ENCODE measurements around the gene AFP.
"Not testable (repeated sequence)": the region's sequence is repeated elsewhere in the genome, so short reads cannot be mapped to it uniquely, and the experiment has no call there.

Gene AFP

GRCh38 chr4:73435984-73436383 lies at the start of gene AFP:
TSS of gene AFP (plus strand) at chr4:73436221. CDS start at chr4:73436263, 42 bp downstream.
- DNase-seq: no peak

GRCh38 chr4:73387552-73387951 lies 48.5 kb upstream of the AFP start:
- DNase-seq: no peak

DNA sequence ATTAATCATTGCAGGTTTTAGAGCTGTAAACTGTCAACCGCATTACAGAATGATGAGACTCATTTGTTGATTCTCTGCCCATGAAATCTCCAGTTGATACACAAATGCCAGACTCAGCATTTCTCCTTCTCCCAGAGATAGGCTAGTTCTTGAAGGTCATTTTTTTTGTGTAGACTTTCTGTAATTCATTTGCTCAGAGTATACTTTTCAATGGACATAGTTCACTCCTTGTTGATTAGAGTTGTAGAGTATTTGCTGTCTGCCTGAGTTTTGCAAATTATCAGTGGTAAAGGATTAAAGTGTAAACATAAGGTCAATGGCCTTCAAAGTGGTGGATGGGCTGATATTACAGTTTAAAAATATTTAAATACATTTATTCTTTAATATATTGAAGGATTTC lies 47.1 kb upstream of the AFP start:
- DNase-seq: no peak

DNA sequence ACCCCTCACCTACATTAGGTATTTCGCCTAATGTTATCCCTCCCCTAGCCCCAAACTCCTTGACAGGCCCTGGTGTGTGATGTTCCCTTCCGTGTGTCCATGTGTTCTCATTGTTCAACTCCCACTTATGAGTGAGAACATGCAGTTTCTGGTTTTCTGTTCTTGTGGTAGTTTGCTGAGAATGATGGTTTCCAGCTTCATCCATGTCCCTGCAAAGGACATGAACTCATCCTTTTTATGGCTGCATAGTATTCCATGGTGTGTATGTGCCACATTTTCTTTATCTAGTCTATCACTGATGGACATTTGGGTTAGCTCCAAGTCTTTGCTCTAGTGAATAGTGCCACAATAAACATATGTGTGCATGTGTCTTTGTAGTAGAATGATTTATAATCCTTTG lies 46.4 kb upstream of the AFP start:
- not testable (repeated sequence) for DNase-seq

- no peak for DNase-seq
Observed at GRCh38 chr4:73391774-73392173, 44.2 kb upstream of the AFP start.

- no peak for DNase-seq
Observed at GRCh38 chr4:73392936-73393335, 43.1 kb upstream of the AFP start.

GRCh38 chr4:73396304-73396703 lies 39.7 kb upstream of the AFP start:
- no peak for DNase-seq

DNA sequence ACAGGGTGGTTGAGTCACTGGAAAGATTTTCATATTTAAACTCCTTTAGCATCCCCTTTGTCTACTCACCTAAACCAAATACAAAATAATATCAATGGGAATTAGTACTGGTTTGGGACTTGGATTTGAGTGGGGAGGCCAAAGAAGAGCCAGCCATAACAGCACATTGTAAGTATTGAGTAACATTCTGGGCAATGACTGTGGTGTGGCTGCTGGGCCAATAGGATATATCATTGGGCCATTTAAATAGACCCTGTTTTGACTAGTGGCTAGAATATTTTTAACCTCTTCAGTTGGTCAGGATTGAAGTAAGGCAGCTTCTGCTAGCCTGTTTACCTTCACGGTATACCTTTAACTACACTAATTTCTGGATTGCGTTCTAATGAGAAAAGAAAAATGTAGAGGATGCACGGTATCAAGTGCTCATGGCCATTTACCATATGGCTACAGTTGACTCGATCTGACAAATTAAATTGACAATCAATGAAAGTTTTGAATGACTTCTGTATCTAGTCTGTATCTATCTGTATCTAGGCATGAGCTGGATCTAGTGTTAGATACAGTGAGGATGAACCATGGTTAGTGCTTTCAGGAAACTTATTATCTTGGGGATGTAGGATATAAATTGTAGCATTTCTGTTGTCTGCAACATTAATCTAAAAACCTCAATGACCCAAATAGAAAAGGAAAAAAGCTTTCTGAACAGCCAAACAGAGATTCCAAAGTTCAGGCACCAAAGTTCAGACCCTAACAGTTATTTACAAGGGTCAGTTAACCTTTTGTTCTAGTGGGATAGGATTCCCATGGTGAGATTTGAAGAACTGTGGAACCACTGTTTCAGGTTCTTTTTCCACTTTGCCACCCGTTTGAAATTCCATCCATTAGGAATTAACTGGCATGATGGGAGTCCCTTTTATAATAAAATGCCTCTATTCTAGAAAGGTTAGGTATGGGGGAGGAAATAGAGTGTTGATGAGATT lies 38.7 kb upstream of the AFP start:
- no peak for DNase-seq

- no peak for DNase-seq
Observed at GRCh38 chr4:73401412-73401811, 34.6 kb upstream of the AFP start.

GRCh38 chr4:73404042-73404441 lies 32.0 kb upstream of the AFP start, which contains the start of gene ALB:
TSS of gene ALB (plus strand) at chr4:73404287. CDS start at chr4:73404328, 41 bp downstream.
- DNase-seq: no peak

GRCh38 chr4:73404457-73404856 lies 31.6 kb upstream of the AFP start:
- no peak for DNase-seq

GRCh38 chr4:73405138-73405537 lies 30.9 kb upstream of the AFP start:
- DNase-seq: no peak

DNA sequence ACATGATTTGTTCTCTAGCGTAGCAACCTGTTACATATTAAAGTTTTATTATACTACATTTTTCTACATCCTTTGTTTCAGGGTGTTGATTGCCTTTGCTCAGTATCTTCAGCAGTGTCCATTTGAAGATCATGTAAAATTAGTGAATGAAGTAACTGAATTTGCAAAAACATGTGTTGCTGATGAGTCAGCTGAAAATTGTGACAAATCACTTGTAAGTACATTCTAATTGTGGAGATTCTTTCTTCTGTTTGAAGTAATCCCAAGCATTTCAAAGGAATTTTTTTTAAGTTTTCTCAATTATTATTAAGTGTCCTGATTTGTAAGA lies 29.5 kb upstream of the AFP start:
- DNase-seq: no peak

DNA sequence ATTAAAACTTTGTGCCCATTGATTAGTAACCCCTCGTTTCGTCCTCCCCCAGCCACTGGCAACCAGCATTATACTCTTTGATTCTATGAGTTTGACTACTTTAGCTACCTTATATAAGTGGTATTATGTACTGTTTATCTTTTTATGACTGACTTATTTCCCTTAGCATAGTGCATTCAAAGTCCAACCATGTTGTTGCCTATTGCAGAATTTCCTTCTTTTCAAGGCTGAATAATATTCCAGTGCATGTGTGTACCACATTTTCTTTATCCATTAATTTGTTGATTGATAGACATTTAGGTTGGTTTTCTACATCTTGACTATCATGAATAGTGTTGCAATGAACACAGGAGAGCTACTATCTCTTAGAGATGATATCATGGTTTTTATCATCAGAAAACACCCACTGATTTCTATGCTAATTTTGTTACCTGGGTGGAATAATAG lies 28.8 kb upstream of the AFP start:
- no peak for DNase-seq

DNA sequence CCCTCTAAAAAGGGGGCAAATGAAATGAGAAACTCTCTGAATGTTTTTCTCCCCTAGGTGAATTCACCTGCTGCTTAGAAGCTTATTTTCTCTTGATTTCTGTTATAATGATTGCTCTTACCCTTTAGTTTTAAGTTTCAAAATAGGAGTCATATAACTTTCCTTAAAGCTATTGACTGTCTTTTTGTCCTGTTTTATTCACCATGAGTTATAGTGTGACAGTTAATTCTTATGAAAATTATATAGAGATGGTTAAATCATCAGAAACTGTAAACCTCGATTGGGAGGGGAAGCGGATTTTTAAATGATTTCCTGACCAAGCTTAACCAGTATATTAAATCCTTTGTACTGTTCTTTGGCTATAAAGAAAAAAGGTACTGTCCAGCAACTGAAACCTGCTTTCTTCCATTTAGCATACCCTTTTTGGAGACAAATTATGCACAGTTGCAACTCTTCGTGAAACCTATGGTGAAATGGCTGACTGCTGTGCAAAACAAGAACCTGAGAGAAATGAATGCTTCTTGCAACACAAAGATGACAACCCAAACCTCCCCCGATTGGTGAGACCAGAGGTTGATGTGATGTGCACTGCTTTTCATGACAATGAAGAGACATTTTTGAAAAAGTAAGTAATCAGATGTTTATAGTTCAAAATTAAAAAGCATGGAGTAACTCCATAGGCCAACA lies 27.7 kb upstream of the AFP start:
- no peak for DNase-seq

GRCh38 chr4:73409012-73409862 lies 26.8 kb upstream of the AFP start:
- DNase-seq: no peak

GRCh38 chr4:73409978-73410548 lies 26.0 kb upstream of the AFP start:
- no peak for DNase-seq

DNA sequence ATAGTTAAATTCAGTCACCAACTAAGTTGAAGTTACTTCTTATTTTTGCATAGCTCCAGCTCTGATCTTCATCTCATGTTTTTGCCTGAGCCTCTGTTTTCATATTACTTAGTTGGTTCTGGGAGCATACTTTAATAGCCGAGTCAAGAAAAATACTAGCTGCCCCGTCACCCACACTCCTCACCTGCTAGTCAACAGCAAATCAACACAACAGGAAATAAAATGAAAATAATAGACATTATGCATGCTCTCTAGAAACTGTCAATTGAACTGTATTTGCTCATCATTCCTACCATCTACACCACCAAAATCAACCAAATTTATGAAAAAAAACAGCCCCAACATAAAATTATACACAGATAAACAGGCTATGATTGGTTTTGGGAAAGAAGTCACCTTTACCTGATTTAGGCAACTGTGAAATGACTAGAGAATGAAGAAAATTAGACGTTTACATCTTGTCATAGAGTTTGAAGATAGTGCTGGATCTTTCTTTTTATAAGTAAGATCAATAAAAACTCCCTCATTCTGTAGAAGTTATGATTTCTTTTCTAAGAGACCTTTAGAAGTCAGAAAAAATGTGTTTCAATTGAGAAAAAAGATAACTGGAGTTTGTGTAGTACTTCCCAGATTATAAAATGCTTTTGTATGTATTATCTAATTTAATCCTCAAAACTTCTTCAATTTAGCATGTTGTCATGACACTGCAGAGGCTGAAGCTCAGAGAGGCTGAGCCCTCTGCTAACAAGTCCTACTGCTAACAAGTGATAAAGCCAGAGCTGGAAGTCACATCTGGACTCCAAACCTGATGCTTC lies 24.9 kb upstream of the AFP start:
- DNase-seq: no peak

DNA sequence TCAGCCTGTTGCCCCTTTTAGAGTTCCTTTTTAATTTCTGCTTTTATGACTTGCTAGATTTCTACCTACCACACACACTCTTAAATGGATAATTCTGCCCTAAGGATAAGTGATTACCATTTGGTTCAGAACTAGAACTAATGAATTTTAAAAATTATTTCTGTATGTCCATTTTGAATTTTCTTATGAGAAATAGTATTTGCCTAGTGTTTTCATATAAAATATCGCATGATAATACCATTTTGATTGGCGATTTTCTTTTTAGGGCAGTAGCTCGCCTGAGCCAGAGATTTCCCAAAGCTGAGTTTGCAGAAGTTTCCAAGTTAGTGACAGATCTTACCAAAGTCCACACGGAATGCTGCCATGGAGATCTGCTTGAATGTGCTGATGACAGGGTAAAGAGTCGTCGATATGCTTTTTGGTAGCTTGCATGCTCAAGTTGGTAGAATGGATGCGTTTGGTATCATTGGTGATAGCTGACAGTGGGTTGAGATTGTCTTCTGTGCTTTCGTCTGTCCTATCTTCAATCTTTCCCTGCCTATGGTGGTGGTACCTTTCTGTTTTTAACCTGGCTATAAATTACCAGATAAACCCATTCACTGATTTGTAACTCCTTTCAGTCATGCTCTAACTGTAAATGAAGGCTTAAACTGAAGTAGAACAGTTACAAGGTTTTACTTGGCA lies 24.1 kb upstream of the AFP start:
- no peak for DNase-seq

GRCh38 chr4:73413294-73413755 lies 22.7 kb upstream of the AFP start:
- no peak for DNase-seq

DNA sequence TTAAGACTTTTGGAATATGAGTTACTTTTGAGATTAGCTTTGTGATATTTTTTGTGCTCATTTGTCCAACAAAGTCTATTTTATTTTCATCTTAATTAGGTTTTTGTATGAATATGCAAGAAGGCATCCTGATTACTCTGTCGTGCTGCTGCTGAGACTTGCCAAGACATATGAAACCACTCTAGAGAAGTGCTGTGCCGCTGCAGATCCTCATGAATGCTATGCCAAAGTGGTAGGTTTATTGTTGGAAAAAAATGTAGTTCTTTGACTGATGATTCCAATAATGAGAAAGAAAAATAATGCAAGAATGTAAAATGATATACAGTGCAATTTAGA lies 21.1 kb upstream of the AFP start:
- DNase-seq: no peak
